ENCODE results near the gene BMP6.

DNA sequence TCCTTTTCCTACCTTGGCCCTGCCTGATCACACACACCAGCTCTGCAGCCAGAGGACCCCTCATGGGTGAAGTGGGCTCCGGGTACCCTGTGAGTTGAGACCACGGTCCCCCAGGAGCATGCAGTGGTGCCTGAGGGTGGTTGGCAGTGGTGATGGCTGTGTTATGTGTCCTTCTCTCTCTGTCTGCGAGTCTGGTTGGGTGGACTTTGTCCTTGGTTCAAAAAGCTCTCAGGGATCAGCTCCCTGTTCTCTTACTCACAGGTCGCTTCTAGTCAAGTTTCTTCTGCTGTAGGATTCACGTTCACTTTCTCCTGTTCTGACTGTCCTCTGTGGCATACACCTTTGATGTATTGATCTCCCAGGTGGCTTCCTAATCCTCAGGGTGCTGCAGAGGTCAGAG lies 100.1 kb downstream of the BMP6 start:
- no peak for TF ChIP-seq EZH2phosphoT487 (IDR thresholded peaks at IDR 0.05; ENCODE audit: unreplicated experiment)
- TF ChIP-seq, protein P1, sequence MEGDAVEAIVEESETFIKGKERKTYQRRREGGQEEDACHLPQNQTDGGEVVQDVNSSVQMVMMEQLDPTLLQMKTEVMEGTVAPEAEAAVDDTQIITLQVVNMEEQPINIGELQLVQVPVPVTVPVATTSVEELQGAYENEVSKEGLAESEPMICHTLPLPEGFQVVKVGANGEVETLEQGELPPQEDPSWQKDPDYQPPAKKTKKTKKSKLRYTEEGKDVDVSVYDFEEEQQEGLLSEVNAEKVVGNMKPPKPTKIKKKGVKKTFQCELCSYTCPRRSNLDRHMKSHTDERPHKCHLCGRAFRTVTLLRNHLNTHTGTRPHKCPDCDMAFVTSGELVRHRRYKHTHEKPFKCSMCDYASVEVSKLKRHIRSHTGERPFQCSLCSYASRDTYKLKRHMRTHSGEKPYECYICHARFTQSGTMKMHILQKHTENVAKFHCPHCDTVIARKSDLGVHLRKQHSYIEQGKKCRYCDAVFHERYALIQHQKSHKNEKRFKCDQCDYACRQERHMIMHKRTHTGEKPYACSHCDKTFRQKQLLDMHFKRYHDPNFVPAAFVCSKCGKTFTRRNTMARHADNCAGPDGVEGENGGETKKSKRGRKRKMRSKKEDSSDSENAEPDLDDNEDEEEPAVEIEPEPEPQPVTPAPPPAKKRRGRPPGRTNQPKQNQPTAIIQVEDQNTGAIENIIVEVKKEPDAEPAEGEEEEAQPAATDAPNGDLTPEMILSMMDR (conservative IDR thresholded peaks at IDR 0.05; ENCODE audit: low read depth in 2 of 2): no peak
- no peak for TF ChIP-seq POLR2AphosphoS5 (IDR thresholded peaks at IDR 0.05; ENCODE audit: low read depth)
- TF ChIP-seq EZH2 (IDR thresholded peaks at IDR 0.05; ENCODE audit: low read depth, unreplicated experiment): no peak
- no peak for TF ChIP-seq REST (IDR thresholded peaks at IDR 0.05; ENCODE audit: unreplicated experiment)
- no peak for TF ChIP-seq STAT1 (IDR thresholded peaks at IDR 0.05; ENCODE audit: unreplicated experiment)
- no peak for TF ChIP-seq CREB1 (CRISPR knock-in tag; IDR thresholded peaks at IDR 0.05; ENCODE audit: low read depth)
- TF ChIP-seq, protein P2, sequence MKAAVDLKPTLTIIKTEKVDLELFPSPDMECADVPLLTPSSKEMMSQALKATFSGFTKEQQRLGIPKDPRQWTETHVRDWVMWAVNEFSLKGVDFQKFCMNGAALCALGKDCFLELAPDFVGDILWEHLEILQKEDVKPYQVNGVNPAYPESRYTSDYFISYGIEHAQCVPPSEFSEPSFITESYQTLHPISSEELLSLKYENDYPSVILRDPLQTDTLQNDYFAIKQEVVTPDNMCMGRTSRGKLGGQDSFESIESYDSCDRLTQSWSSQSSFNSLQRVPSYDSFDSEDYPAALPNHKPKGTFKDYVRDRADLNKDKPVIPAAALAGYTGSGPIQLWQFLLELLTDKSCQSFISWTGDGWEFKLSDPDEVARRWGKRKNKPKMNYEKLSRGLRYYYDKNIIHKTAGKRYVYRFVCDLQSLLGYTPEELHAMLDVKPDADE (IDR thresholded peaks at IDR 0.05): no peak
- TF ChIP-seq ZNF331 (CRISPR knock-in tag; IDR thresholded peaks at IDR 0.05; ENCODE audit: low read depth): no peak
- TF ChIP-seq JUNB (IDR thresholded peaks at IDR 0.05; ENCODE audit: unreplicated experiment): no peak
- TF ChIP-seq, protein P3, sequence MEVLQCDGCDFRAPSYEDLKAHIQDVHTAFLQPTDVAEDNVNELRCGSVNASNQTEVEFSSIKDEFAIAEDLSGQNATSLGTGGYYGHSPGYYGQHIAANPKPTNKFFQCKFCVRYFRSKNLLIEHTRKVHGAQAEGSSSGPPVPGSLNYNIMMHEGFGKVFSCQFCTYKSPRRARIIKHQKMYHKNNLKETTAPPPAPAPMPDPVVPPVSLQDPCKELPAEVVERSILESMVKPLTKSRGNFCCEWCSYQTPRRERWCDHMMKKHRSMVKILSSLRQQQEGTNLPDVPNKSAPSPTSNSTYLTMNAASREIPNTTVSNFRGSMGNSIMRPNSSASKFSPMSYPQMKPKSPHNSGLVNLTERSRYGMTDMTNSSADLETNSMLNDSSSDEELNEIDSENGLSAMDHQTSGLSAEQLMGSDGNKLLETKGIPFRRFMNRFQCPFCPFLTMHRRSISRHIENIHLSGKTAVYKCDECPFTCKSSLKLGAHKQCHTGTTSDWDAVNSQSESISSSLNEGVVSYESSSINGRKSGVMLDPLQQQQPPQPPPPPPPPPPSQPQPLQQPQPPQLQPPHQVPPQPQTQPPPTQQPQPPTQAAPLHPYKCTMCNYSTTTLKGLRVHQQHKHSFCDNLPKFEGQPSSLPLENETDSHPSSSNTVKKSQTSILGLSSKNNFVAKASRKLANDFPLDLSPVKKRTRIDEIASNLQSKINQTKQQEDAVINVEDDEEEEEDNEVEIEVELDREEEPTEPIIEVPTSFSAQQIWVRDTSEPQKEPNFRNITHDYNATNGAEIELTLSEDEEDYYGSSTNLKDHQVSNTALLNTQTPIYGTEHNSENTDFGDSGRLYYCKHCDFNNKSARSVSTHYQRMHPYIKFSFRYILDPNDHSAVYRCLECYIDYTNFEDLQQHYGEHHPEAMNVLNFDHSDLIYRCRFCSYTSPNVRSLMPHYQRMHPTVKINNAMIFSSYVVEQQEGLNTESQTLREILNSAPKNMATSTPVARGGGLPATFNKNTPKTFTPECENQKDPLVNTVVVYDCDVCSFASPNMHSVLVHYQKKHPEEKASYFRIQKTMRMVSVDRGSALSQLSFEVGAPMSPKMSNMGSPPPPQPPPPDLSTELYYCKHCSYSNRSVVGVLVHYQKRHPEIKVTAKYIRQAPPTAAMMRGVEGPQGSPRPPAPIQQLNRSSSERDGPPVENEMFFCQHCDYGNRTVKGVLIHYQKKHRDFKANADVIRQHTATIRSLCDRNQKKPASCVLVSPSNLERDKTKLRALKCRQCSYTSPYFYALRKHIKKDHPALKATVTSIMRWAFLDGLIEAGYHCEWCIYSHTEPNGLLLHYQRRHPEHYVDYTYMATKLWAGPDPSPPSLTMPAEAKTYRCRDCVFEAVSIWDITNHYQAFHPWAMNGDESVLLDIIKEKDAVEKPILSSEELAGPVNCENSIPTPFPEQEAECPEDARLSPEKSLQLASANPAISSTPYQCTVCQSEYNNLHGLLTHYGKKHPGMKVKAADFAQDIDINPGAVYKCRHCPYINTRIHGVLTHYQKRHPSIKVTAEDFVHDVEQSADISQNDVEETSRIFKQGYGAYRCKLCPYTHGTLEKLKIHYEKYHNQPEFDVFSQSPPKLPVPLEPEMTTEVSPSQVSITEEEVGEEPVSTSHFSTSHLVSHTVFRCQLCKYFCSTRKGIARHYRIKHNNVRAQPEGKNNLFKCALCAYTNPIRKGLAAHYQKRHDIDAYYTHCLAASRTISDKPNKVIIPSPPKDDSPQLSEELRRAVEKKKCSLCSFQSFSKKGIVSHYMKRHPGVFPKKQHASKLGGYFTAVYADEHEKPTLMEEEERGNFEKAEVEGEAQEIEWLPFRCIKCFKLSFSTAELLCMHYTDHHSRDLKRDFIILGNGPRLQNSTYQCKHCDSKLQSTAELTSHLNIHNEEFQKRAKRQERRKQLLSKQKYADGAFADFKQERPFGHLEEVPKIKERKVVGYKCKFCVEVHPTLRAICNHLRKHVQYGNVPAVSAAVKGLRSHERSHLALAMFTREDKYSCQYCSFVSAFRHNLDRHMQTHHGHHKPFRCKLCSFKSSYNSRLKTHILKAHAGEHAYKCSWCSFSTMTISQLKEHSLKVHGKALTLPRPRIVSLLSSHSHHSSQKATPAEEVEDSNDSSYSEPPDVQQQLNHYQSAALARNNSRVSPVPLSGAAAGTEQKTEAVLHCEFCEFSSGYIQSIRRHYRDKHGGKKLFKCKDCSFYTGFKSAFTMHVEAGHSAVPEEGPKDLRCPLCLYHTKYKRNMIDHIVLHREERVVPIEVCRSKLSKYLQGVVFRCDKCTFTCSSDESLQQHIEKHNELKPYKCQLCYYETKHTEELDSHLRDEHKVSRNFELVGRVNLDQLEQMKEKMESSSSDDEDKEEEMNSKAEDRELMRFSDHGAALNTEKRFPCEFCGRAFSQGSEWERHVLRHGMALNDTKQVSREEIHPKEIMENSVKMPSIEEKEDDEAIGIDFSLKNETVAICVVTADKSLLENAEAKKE (CRISPR knock-in tag; IDR thresholded peaks at IDR 0.05): no peak
- TF ChIP-seq NANOG (IDR thresholded peaks at IDR 0.05; ENCODE audit: borderline replicate concordance): no peak
